Measurements from ENCODE around the gene FGF12.

The FGF12 gene

GRCh38 chr3:192108820-192109219, 618.5 kb downstream of the FGF12 start:
- DNase-seq (ENCODE audit: low read depth): no peak

- DNase-seq (ENCODE audit: low read depth): no peak
These were observed 620.8 kb downstream of the FGF12 start for GRCh38 chr3:192106543-192106942.

DNA sequence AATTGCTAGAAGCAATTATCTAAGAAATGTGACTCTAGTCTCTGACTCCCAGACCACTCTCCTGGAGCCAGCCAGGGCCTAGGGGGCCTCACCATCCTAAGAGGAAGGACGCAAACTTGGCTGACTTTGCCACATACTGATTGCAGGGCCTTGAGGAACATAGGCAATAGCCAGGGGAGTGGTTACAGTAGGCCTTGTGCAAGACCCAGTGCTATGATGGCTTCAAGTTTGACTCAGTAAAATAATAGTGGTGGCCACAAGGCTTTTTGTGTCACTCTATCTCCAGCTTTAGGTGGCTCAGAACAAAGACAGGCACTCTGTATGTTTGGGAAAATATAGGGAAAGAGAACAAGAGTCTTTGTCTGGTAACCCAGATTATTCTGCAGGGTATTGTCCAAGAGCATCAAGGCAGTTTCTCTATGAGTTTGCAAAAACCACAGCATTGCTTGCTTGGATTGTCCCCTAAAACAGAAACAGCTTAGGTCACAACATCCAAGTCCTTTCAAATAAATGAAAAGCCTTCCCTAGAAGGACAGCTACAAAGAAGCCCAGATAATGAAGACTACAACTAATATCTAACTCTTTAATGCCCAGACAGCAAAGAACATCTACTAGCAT, 634.8 kb downstream of the FGF12 start:
- DNase-seq (ENCODE audit: low read depth): no peak

DNA sequence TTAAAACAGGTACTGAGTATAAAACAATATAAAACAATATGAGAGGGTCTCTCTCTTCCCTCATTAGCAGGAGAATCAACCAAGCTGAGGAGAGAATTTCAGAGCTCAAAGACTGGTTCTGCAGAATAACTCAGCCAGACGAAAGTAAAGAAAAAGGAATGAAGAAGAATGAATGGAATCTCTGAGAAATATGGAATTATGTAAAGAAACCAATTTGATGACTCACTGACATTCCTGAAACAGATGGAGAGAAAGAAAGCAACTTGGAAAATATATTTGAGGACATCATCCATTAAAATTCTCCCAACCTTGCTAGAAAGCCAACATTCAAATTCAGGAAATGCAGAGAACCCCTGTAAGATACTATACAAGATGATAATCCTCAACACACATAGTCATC, 635.5 kb downstream of the FGF12 start:
- no peak for DNase-seq (ENCODE audit: low read depth)

- no peak for DNase-seq (ENCODE audit: low read depth)
These were observed 636.8 kb downstream of the FGF12 start for GRCh38 chr3:192090586-192090985.
